Astrocyte (in vitro differentiated cells and primary cell): Measurements from ENCODE around the gene AHCY. TPM values are rescaled to one million over a fixed set of nuclear protein-coding genes. Genes with fewer than 3 reads are reported as not detected.
A peak's percentile ranks its signal among the peaks of the same experiment; 100 is the strongest.

Source experiments
- DNase-seq: peaks from one replicate; pipeline ENCODE4 v3.0.0-alpha.2; 2010; ENCODE audit warnings: low read depth
- FAIRE-seq: peaks from 2 replicates; lab custom pipeline; 2011; peaks lifted over from hg19 to GRCh38; lab: Jason Lieb, UNC
- H2AFZ ChIP-seq: 2 replicates; pipeline ENCODE4 v1.6.0; 2012; ENCODE audit warnings: low read depth, low read length, inconsistent platforms
- H3K27ac ChIP-seq: 2 replicates; pipeline ENCODE4 v1.5.1; 2011; ENCODE audit warnings: low read depth, low read length, inconsistent platforms
- H3K27me3 ChIP-seq: 2 replicates; pipeline ENCODE4 v1.6.0; 2011; ENCODE audit warnings: low read length, inconsistent platforms; ENCODE audit not compliant: insufficient read depth
- H3K36me3 ChIP-seq: 2 replicates; pipeline ENCODE4 v1.5.1; 2011; ENCODE audit warnings: low read length, inconsistent platforms; ENCODE audit not compliant: insufficient read depth
- H3K4me1 ChIP-seq: 2 replicates; pipeline ENCODE4 v1.5.1; 2011; ENCODE audit warnings: low read length, inconsistent platforms; ENCODE audit not compliant: insufficient read depth
- H3K4me2 ChIP-seq: 2 replicates; pipeline ENCODE4 v1.6.0; 2012; ENCODE audit warnings: low read length, inconsistent platforms
- H3K4me3 ChIP-seq: 2 replicates; pipeline ENCODE4 v1.5.1; 2011; ENCODE audit warnings: low read depth, mild to moderate bottlenecking, low read length, inconsistent platforms; ENCODE audit not compliant: insufficient read depth
- H3K79me2 ChIP-seq: 2 replicates; pipeline ENCODE4 v1.6.0; 2012; ENCODE audit warnings: mild to moderate bottlenecking, low read length, inconsistent platforms; ENCODE audit not compliant: insufficient read depth
- H3K9ac ChIP-seq: 2 replicates; pipeline ENCODE4 v1.6.0; 2012; ENCODE audit warnings: mild to moderate bottlenecking, low read length, inconsistent platforms
- H3K9me3 ChIP-seq: 2 replicates; pipeline ENCODE4 v1.5.1; 2012; ENCODE audit warnings: low read depth, mild to moderate bottlenecking, low read length, inconsistent platforms; ENCODE audit not compliant: insufficient read depth
- H4K20me1 ChIP-seq: 2 replicates; pipeline ENCODE4 v1.6.0; 2012; ENCODE audit warnings: low read length, inconsistent platforms; ENCODE audit not compliant: insufficient read depth
- H3K27ac Mint-ChIP-seq: one replicate; pipeline ENCODE4 v1.8.0; 2021; ENCODE audit warnings: mild to moderate bottlenecking, mixed read lengths; ENCODE audit not compliant: unreplicated experiment
- H3K27me3 Mint-ChIP-seq: one replicate; pipeline ENCODE4 v1.8.0; 2021; ENCODE audit warnings: low read depth, mixed read lengths; ENCODE audit not compliant: unreplicated experiment
- H3K36me3 Mint-ChIP-seq: one replicate; pipeline ENCODE4 v1.8.0; 2021; ENCODE audit warnings: low read depth, mixed read lengths; ENCODE audit not compliant: unreplicated experiment
- H3K4me1 Mint-ChIP-seq: one replicate; pipeline ENCODE4 v1.8.0; 2021; ENCODE audit warnings: low read depth, mixed read lengths; ENCODE audit not compliant: unreplicated experiment
- H3K4me3 Mint-ChIP-seq: one replicate; pipeline ENCODE4 v1.8.0; 2021; ENCODE audit warnings: mild to moderate bottlenecking, moderate library complexity, mixed read lengths; ENCODE audit not compliant: unreplicated experiment
- H3K9me3 Mint-ChIP-seq: one replicate; pipeline ENCODE4 v1.8.0; 2021; ENCODE audit warnings: mild to moderate bottlenecking, mixed read lengths; ENCODE audit not compliant: unreplicated experiment
- CTCF ChIP-seq: IDR thresholded peaks from 2 replicates; pipeline ENCODE4 v1.5.1; 2011; ENCODE audit warnings: low read depth, mild to moderate bottlenecking, inconsistent platforms, low read length, moderate library complexity; ENCODE audit not compliant: insufficient read depth
- EZH2 ChIP-seq: IDR thresholded peaks from 2 replicates; pipeline ENCODE4 v1.6.1; 2012; ENCODE audit warnings: mild to moderate bottlenecking, low read length, inconsistent platforms; ENCODE audit not compliant: insufficient read depth
- total RNA-seq: library from RNA; stranded (reverse); gene quantifications from 2 replicates; pipeline ENCODE4 v1.2.1, GENCODE V29; 2021

The AHCY gene
- total RNA-seq, 1 donor from 2014 or later, result 203 TPM

DNA sequence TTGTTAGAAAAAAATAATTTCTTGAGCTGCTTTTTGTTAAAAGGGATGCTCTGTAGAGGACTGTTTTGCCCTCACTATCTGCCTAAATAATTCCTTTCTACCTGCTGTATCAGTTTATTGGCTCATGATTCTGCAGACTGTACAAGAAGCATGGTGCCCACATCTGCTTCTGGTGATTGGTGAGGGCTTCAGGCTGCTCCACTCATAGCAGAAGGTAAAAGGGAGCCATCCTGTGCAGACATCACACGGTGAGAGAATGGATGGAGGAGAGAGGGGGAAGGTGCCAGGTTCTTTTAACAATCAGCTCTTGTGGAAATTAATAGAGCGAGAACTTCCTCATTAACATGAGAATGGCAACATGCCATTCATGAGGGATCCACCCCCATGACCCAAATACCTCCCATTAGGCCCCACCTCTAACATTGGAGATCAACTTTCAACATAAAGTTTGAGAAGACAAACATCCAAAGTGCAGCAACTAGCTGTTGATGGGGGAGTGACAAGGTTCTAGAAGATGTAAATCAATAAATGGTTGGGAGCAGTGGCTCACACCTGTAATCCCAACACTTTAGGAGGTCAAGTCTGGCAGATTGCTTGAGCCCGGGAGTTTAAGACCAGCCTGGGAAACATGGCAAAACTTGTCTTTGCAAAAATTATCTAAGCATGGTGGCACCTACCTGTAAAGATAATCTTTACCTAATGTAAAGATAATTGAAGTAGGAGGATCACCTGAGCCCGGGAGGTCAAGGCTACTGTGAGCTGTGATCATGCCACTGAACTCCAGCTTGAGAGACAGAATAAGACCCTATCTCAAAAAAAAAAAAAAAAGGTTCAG is 15.7 kb upstream of the AHCY start:
- Mint-ChIP-seq H3K36me3 (no peaks in the 10 kb centered on the region), H3K27ac (no peak overlapping the region), H3K4me1 (peaks cover 5% of the 10 kb centered on the region), H3K9me3 (no peaks in the 10 kb centered on the region), H3K4me3 (no peak overlapping the region), H3K27me3 (no peaks in the 10 kb centered on the region)
- no peak overlapping the region for H3K4me2 ChIP-seq
- FAIRE-seq (no peak), DNase-seq (no peak)
- no peak overlapping the region for H2AFZ ChIP-seq
- no peaks in the 10 kb centered on the region for H4K20me1 ChIP-seq
- H3K4me3 ChIP-seq, result no peak overlapping the region
- H3K79me2 ChIP-seq, result no peaks in the 10 kb centered on the region
- peaks cover 9% of the 10 kb centered on the region for H3K4me1 ChIP-seq
- H3K9me3 ChIP-seq, result no peaks in the 10 kb centered on the region
- H3K27me3 ChIP-seq, result no peaks in the 10 kb centered on the region
- TF ChIP-seq CTCF (no peak), EZH2 (no peak)
- H3K9ac ChIP-seq, result no peak overlapping the region
- H3K36me3 ChIP-seq, result no peaks in the 10 kb centered on the region
- no peak overlapping the region for H3K27ac ChIP-seq

GRCh38 chr20:34316196-34316814 is 13.2 kb upstream of the AHCY start:
- FAIRE-seq (no peak), DNase-seq (peak; percentile 29)
- Histone ChIP-seq H2AFZ (no peak overlapping the region), H3K9ac (no peak overlapping the region), H3K36me3 (no peaks in the 10 kb centered on the region), H3K4me3 (no peak overlapping the region), H3K27ac (no peak overlapping the region), H3K79me2 (no peaks in the 10 kb centered on the region), H3K27me3 (no peaks in the 10 kb centered on the region), H3K9me3 (no peaks in the 10 kb centered on the region), H3K4me2 (no peak overlapping the region), H4K20me1 (no peaks in the 10 kb centered on the region), H3K4me1 (peaks cover 14% of the 10 kb centered on the region)
- H3K4me3 Mint-ChIP-seq, result no peak overlapping the region
- H3K27ac Mint-ChIP-seq, result no peak overlapping the region
- TF ChIP-seq EZH2, result no peak
- no peak for TF ChIP-seq CTCF
- H3K4me1 Mint-ChIP-seq, result peaks cover 12% of the 10 kb centered on the region
- H3K27me3 Mint-ChIP-seq, result peaks cover 8% of the 10 kb centered on the region
- no peaks in the 10 kb centered on the region for H3K36me3 Mint-ChIP-seq
- no peaks in the 10 kb centered on the region for H3K9me3 Mint-ChIP-seq
